Measurements from ENCODE around the gene FOXC1.
A peak's percentile ranks its signal among the peaks of the same experiment; 100 is the strongest.

GRCh38 chr6:1611322-1611571 lies 1.5 kb downstream of the FOXC1 start:
- no peak for TF ChIP-seq CTCF (IDR thresholded peaks at IDR 0.05; ENCODE audit: poor library complexity)
- TF ChIP-seq EZH2phosphoT487 (IDR thresholded peaks at IDR 0.05; ENCODE audit: low read depth, severe bottlenecking, unreplicated experiment): no peak
- peak; percentile 2 for TF ChIP-seq EZH2 (IDR thresholded peaks at IDR 0.05; ENCODE audit: borderline replicate concordance)

All from hepatocyte (in vitro differentiated cells).